HepG2 (cell line): ENCODE measurements around the gene STOM. TPM values are rescaled to one million over a fixed set of nuclear protein-coding genes. Genes with fewer than 3 reads are reported as not detected.

ENCODE experiments used
- FOXO4 ChIP-seq: sonication (generic); formaldehyde crosslinking; conservative IDR thresholded peaks from 2 replicates; pipeline ENCODE4 v1.8.1; 2023; ENCODE audit warnings: missing genetic modification reagents
- KAT2B ChIP-seq: fragments of 150-350 bp; IDR thresholded peaks from 2 replicates; pipeline ENCODE4 v1.6.1; 2014; ENCODE audit warnings: low read depth, low read length, borderline replicate concordance
- MED1 ChIP-seq: sonication (generic); formaldehyde crosslinking; IDR thresholded peaks from 2 replicates; pipeline ENCODE4 v1.4.0; 2020; ENCODE audit warnings: missing genetic modification reagents
- MIXL1 ChIP-seq: IDR thresholded peaks from 2 replicates; pipeline ENCODE4 v1.6.1; 2016
- NR2C2 ChIP-seq: sonication (generic); formaldehyde crosslinking; IDR thresholded peaks from 2 replicates; pipeline ENCODE4 v1.4.0; 2020; ENCODE audit warnings: missing genetic modification reagents, mild to moderate bottlenecking, moderate library complexity, borderline replicate concordance
- NR3C1 ChIP-seq: sonication (generic); formaldehyde crosslinking; IDR thresholded peaks from 2 replicates; pipeline ENCODE4 v1.4.0; 2020; ENCODE audit warnings: missing genetic modification reagents
- NRL ChIP-seq: sonication (generic); formaldehyde crosslinking; IDR thresholded peaks from 2 replicates; pipeline ENCODE4 v1.5.0; 2020; ENCODE audit warnings: missing genetic modification reagents, mild to moderate bottlenecking, moderate library complexity, borderline replicate concordance
- RBAK ChIP-seq: sonication (generic); formaldehyde crosslinking; IDR thresholded peaks from 2 replicates; pipeline ENCODE4 v1.5.1; 2020; ENCODE audit warnings: mild to moderate bottlenecking, missing genetic modification reagents
- RFXAP ChIP-seq: sonication (generic); formaldehyde crosslinking; IDR thresholded peaks from 2 replicates; pipeline ENCODE4 v1.4.0; 2020; ENCODE audit warnings: missing genetic modification reagents, borderline replicate concordance
- RORA ChIP-seq: sonication (generic); formaldehyde crosslinking; IDR thresholded peaks from 2 replicates; pipeline ENCODE4 v1.5.0; 2020; ENCODE audit warnings: mild to moderate bottlenecking, missing genetic modification reagents, moderate library complexity
- TBL1XR1 ChIP-seq: fragments of 150-350 bp; IDR thresholded peaks from 2 replicates; pipeline ENCODE4 v1.6.1; 2014; ENCODE audit warnings: borderline replicate concordance, low read length; ENCODE audit not compliant: partially characterized antibody
- YEATS4 ChIP-seq: sonication (generic); formaldehyde crosslinking; IDR thresholded peaks from 2 replicates; pipeline ENCODE4 v1.4.0; 2020; ENCODE audit warnings: missing genetic modification reagents, borderline replicate concordance
- ZFP36L1 ChIP-seq: sonication (generic); formaldehyde crosslinking; IDR thresholded peaks from 2 replicates; pipeline ENCODE4 v1.8.0; 2022; ENCODE audit warnings: mild to moderate bottlenecking, missing genetic modification reagents, moderate library complexity
- ZFY ChIP-seq: sonication (generic); formaldehyde crosslinking; IDR thresholded peaks from 2 replicates; pipeline ENCODE4 v1.4.0; 2020; ENCODE audit warnings: missing genetic modification reagents
- ZKSCAN1 ChIP-seq: fragments of 150-350 bp; IDR thresholded peaks from 2 replicates; pipeline ENCODE4 v1.6.1; 2014; ENCODE audit warnings: low read length
- ZMAT5 ChIP-seq: sonication (generic); formaldehyde crosslinking; IDR thresholded peaks from 2 replicates; pipeline ENCODE4 v1.5.0; 2020; ENCODE audit warnings: mild to moderate bottlenecking, low read depth, missing genetic modification reagents, borderline replicate concordance
- ZNF101 ChIP-seq: sonication (generic); formaldehyde crosslinking; IDR thresholded peaks from 2 replicates; pipeline ENCODE4 v1.4.0; 2020; ENCODE audit warnings: mild to moderate bottlenecking, low read depth, missing genetic modification reagents, borderline replicate concordance
- ZNF354B ChIP-seq: sonication (generic); formaldehyde crosslinking; IDR thresholded peaks from 2 replicates; pipeline ENCODE4 v1.8.0; 2022; ENCODE audit warnings: mild to moderate bottlenecking, missing genetic modification reagents
- ZNF430 ChIP-seq: sonication (generic); formaldehyde crosslinking; IDR thresholded peaks from 2 replicates; pipeline ENCODE4 v1.9.0; 2021; ENCODE audit warnings: mild to moderate bottlenecking, missing genetic modification reagents
- ZNF44 ChIP-seq: sonication (generic); formaldehyde crosslinking; IDR thresholded peaks from 2 replicates; pipeline ENCODE4 v1.5.1; 2020; ENCODE audit warnings: mild to moderate bottlenecking, missing genetic modification reagents
- ZNF446 ChIP-seq: sonication (generic); formaldehyde crosslinking; IDR thresholded peaks from 2 replicates; pipeline ENCODE4 v1.5.0; 2020; ENCODE audit warnings: mild to moderate bottlenecking, missing genetic modification reagents
- ZNF800 ChIP-seq: sonication (generic); formaldehyde crosslinking; IDR thresholded peaks from 2 replicates; pipeline ENCODE4 v1.4.0; 2020; ENCODE audit warnings: missing genetic modification reagents
- ZSCAN9 ChIP-seq: IDR thresholded peaks from 2 replicates; pipeline ENCODE4 v1.6.1; 2016; ENCODE audit warnings: borderline replicate concordance
- ZUFSP ChIP-seq: sonication (generic); formaldehyde crosslinking; IDR thresholded peaks from 2 replicates; pipeline ENCODE4 v1.9.0; 2021; ENCODE audit warnings: missing genetic modification reagents, mild to moderate bottlenecking, borderline replicate concordance
- polyA plus RNA-seq, 8 experiments: library from polyadenylated mRNA; depleted of rRNA in 3 of 8; stranded (reverse) in 7 of 8; unstranded in 1 of 8; fragments of >200 nt; fragmentation: Illumina TruSeq in 4 of 8; extraction: Trizol in 4 of 8; gene quantifications; 2 replicates each; pipeline versions ENCODE4 v1.2.1 to v1.2.3, GENCODE V29; 2011 to 2016; ENCODE audit warnings: low read depth in 4 of 8, missing spikeins in 1 of 8, mixed read lengths in 1 of 8; ENCODE audit not compliant: insufficient read depth in 1 of 8
- total RNA-seq, 5 experiments: library from RNA; depleted of rRNA; stranded (reverse); fragments of >200 nt; fragmentation: Illumina TruSeq; extraction: Trizol; gene quantifications; 2 replicates each; pipeline ENCODE4 v1.2.3, GENCODE V29; 2016; ENCODE audit warnings: low read depth in 1 of 5

STOM gene
- total and polyA plus RNA-seq, 2 of the 13 experiments (the other 11 are each of a cell fraction or from before 2014, with no cell fraction given) = 43.6 to 165 TPM

- TF ChIP-seq ZNF800 (CRISPR knock-in tag) (no peak), ZFP36L1 (0 out of 2 replicates have a peak, but pooled peaks have one; percentile 61), ZNF44 (CRISPR knock-in tag) (no peak), MED1 (peak; percentile 94), MIXL1 (peak; percentile 95), KAT2B (peak; percentile 54; the same call in 1 of the 2 replicates), ZNF430 (CRISPR knock-in tag) (no peak), ZMAT5 (no peak), RBAK (CRISPR knock-in tag) (no peak), RORA (peak; percentile 85; the same call in 1 of the 2 replicates), TBL1XR1 (peak; percentile 97), FOXO4 (no peak), ZUFSP (CRISPR knock-in tag) (no peak), ZSCAN9 (peak; percentile 84; the same call in 1 of the 2 replicates), ZKSCAN1 (no peak), ZNF101 (CRISPR knock-in tag) (no peak), ZNF354B (no peak), RFXAP (CRISPR knock-in tag) (peak; percentile 34; the same call in 1 of the 2 replicates), ZFY (CRISPR knock-in tag) (no peak), NRL (CRISPR knock-in tag) (no peak), NR2C2 (peak; percentile 51), YEATS4 (CRISPR knock-in tag) (peak; percentile 26; the same call in 1 of the 2 replicates), ZNF446 (no peak), NR3C1 (CRISPR knock-in tag) (no peak)
These were observed 47.9 kb downstream of the STOM start (continued) for GRCh38 chr9:121322037-121322736.
